HEK293T (cell line): ENCODE results near the gene COG2.

Experiments
- ARNT ChIP-seq: fragments of 450-650 bp; IDR thresholded peaks from 2 replicates; pipeline ENCODE4 v1.6.1; 2017; ENCODE audit warnings: mild to moderate bottlenecking
- BHLHE40 ChIP-seq: fragments of 450-650 bp; IDR thresholded peaks from 2 replicates; pipeline ENCODE4 v1.6.1; 2016; ENCODE audit warnings: mild to moderate bottlenecking, moderate library complexity, borderline replicate concordance
- CTBP1 ChIP-seq: fragments of 450-650 bp; IDR thresholded peaks from 2 replicates; pipeline ENCODE4 v1.6.1; 2016; ENCODE audit warnings: borderline replicate concordance
- ELF4 ChIP-seq: fragments of 450-650 bp; IDR thresholded peaks from 2 replicates; pipeline ENCODE4 v1.6.1; 2017; ENCODE audit warnings: antibody characterized with exemption
- FOXA1 ChIP-seq: fragments of 450-650 bp; IDR thresholded peaks from 2 replicates; pipeline ENCODE4 v1.6.1; 2016; ENCODE audit warnings: mild to moderate bottlenecking
- FOXK2 ChIP-seq: fragments of 450-650 bp; IDR thresholded peaks from 2 replicates; pipeline ENCODE4 v1.6.1; 2016; ENCODE audit warnings: mild to moderate bottlenecking
- FOXM1 ChIP-seq: fragments of 450-650 bp; IDR thresholded peaks from 2 replicates; pipeline ENCODE4 v1.6.1; 2017; ENCODE audit warnings: mild to moderate bottlenecking, borderline replicate concordance
- HDGF ChIP-seq: fragments of 450-650 bp; IDR thresholded peaks from 2 replicates; pipeline ENCODE4 v1.6.1; 2017; ENCODE audit warnings: antibody characterized with exemption, borderline replicate concordance
- LEF1 ChIP-seq: fragments of 450-650 bp; IDR thresholded peaks from 2 replicates; pipeline ENCODE4 v1.6.1; 2017; ENCODE audit warnings: mild to moderate bottlenecking, borderline replicate concordance
- SP1 ChIP-seq: fragments of 450-650 bp; IDR thresholded peaks from 2 replicates; pipeline ENCODE4 v1.6.1; 2017
- SUZ12 ChIP-seq: fragments of 450-650 bp; IDR thresholded peaks from 2 replicates; pipeline ENCODE4 v1.6.1; 2016; ENCODE audit warnings: mild to moderate bottlenecking
- TARDBP ChIP-seq: fragments of 450-650 bp; IDR thresholded peaks from 2 replicates; pipeline ENCODE4 v1.6.1; 2016
- ZNF384 ChIP-seq: fragments of 450-650 bp; IDR thresholded peaks from 2 replicates; pipeline ENCODE4 v1.6.1; 2016

DNA sequence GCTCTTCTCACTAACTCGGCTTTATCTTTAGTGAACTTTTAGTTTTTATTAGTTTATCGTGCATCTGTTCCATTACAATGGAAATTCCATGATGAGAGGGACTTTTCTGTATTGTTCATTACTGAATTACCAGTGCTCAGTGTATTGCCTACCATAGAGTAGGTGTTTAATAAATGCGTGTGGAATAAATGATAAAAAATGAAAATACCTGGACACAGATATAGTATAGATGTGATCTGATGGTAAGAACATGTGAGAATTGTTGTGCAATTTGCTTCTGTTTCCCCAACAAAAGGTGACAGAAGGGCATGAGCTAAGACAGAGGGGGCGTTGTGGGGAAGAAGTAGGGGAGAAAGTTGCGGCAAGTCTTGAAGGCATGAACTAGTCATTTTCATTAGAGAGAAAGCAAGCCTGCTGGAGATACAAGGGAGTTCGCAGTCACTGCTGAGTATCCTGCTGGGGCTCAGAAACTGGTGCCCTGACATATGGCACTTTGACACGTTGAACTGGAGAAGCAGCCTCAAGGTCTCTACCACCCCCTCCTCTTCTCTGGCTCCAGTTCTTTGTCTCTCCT is 5.6 kb upstream of the COG2 start:
- TF ChIP-seq BHLHE40 (no peak), TARDBP (no peak), SP1 (no peak), ELF4 (no peak), SUZ12 (no peak), FOXK2 (no peak), LEF1 (no peak), ZNF384 (no peak), FOXA1 (no peak), FOXM1 (no peak), CTBP1 (no peak), HDGF (no peak), ARNT (no peak)
